ENCODE measurements around the gene CHMP2A. TPM values are rescaled to one million over a fixed set of nuclear protein-coding genes. Genes with fewer than 3 reads are reported as not detected.

The CHMP2A gene
- total and polyA plus RNA-seq, 2 of the 13 experiments (the other 11 are each of a cell fraction or from before 2014, with no cell fraction given), result 49.7 to 55.0 TPM

- 0 out of 2 replicates have a peak, but pooled peaks have one; percentile 12 for TF ChIP-seq ZNF138 (CRISPR knock-in tag; IDR thresholded peaks at IDR 0.05; ENCODE audit: low read depth)
- TF ChIP-seq KAT8 (CRISPR knock-in tag; IDR thresholded peaks at IDR 0.05), result peak; percentile 80; the same call in 1 of the 2 replicates
- no peak for TF ChIP-seq AGO1 (IDR thresholded peaks at IDR 0.05; ENCODE audit: low read depth, low read length, poor library complexity, severe bottlenecking)
- TF ChIP-seq ESRRA (CRISPR knock-in tag; IDR thresholded peaks at IDR 0.05; ENCODE audit: low read depth), result no peak; the same call in 1 of the 2 replicates
- TF ChIP-seq KLF11 (CRISPR knock-in tag; IDR thresholded peaks at IDR 0.05), result peak; percentile 43; the same call in 1 of the 2 replicates
- peak; percentile 64; the same call in 1 of the 2 replicates for TF ChIP-seq ERF (CRISPR knock-in tag; IDR thresholded peaks at IDR 0.05)
- TF ChIP-seq ATF5 (CRISPR knock-in tag; IDR thresholded peaks at IDR 0.05; ENCODE audit: low read depth), result 0 out of 2 replicates have a peak, but pooled peaks have one; percentile 40
- TF ChIP-seq RXRA (CRISPR knock-in tag; IDR thresholded peaks at IDR 0.05), result peak; percentile 42
- 0 out of 2 replicates have a peak, but pooled peaks have one; percentile 30 for TF ChIP-seq ZBTB44 (CRISPR knock-in tag; IDR thresholded peaks at IDR 0.05)
- TF ChIP-seq SRSF9 (IDR thresholded peaks at IDR 0.05; ENCODE audit: borderline replicate concordance, insufficient read depth, low read depth, low read length, poor library complexity, severe bottlenecking), result no peak
Observed at GRCh38 chr19:58559275-58560006, 4.5 kb upstream of the CHMP2A start (continued).
